ENCODE results near the gene NDFIP2. TPM values are rescaled to one million over a fixed set of nuclear protein-coding genes. Genes with fewer than 3 reads are reported as not detected.

The NDFIP2 gene
- total RNA-seq, 1 experiment from 2014 or later = 48.4 TPM

DNA sequence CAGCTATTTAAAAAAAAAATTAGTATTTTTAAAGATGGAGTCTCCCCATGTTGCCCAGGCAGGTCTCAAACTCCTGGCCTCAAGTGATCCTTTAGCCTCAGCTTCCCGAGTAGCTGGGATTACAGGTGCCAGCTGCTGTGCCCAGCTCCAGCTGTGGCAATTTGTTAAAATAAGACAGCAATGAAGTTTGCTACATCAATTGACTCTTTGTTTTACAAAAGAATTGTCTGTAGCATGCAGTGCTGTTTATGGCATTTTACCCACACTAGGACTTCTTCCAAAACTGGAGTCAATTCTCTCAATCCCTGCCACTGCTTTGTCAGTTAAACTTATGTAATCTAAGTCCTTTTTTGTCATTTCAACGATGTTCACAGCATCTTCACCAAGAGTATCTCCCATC is 49.3 kb downstream of the NDFIP2 start:
- no TSS peak for BruUV-seq (replicated peaks)
- Histone ChIP-seq H3K79me2 (ENCODE audit: low read depth) (peaks cover 12% of the 10 kb centered on the region; the same call in 1 of the 2 replicates), H3K9me3 (ENCODE audit: insufficient read depth, low read depth) (no peaks in the 10 kb centered on the region), H4K20me1 (ENCODE audit: insufficient read depth) (0 out of 2 replicates have a peak, but pooled peaks cover 6% of the 10 kb centered on the region), H3K27ac (no peak overlapping the region), H3K36me3 (ENCODE audit: low read depth) (peaks cover 7% of the 10 kb centered on the region; the same call in 1 of the 2 replicates), H3K4me2 (no peak overlapping the region), H3F3A (ENCODE audit: insufficient read depth, low read depth) (no peaks in the 10 kb centered on the region; the same call in 1 of the 2 replicates), H3K9me2 (ENCODE audit: insufficient read depth) (no peaks in the 10 kb centered on the region), H3K27me3 (ENCODE audit: insufficient read depth, low read depth) (no peaks in the 10 kb centered on the region), H3K4me1 (replicated peaks; ENCODE audit: insufficient read depth) (peaks cover 7% of the 10 kb centered on the region; the same call in 1 of the 2 replicates), H2AFZ (no peak overlapping the region), H3K4me3 (no peak overlapping the region)
- no peak for TF ChIP-seq EZH2 (IDR thresholded peaks at IDR 0.05; ENCODE audit: low read depth)
- no peak for TF ChIP-seq CTCF (conservative IDR thresholded peaks at IDR 0.05)
- intact Hi-C loops (cut with micrococcal nuclease; ENCODE audit: unreplicated experiment) = loop anchor here (5.0 kb wide), 1 partner anchor 43 kb away; no protein-coding TSS in a partner anchor
- ChIA-PET CTCF (no interaction called here), POLR2A (ENCODE audit: unreplicated experiment) (interaction anchor here (0.6 kb wide), 1 partner anchor 70 kb away, joined by 13 read pairs; no protein-coding TSS in a partner anchor)
- no peak for DNase-seq

DNA sequence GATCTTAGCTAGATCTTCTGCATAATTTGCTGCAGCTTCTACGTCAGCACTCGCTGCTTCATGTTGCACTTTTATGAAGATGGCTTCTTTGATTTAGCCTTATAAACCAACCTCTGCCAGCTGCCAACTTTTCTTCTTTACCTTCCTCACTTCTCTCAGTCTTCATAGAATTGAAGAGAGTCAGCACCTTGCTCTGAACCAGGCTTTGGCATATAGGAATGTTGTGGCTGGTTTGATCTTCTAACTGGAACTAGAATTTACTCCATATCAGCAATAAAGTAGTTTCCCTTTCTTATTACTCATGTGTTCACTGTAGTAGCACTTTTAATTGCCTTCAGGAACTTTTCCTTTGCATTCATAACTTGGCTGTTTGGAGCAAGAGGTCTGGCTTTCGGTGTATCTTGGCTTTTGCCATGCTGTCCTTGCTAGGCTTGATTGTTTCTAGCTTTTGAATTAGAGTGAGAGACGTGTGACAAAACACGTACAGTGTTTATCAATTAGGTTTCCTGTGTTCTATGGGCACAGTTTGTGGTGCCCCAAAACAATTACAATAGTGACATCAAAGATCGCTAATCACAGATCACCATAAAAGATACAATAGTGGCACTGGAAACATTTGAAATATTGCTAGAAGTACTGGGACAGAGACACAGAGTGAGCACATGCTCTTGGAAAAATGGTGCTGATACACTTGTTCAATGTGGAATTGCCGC is 50.7 kb downstream of the NDFIP2 start:
- no peaks in the 10 kb centered on the region for H3K9me3 ChIP-seq (ENCODE audit: insufficient read depth, low read depth)
- H3K4me1 ChIP-seq (replicated peaks; ENCODE audit: insufficient read depth) = no peaks in the 10 kb centered on the region
- ChIA-PET CTCF (no interaction called here), POLR2A (ENCODE audit: unreplicated experiment) (no interaction called here)
- no peak overlapping the region for H3K4me2 ChIP-seq
- no peak for TF ChIP-seq CTCF (conservative IDR thresholded peaks at IDR 0.05)
- no peak for TF ChIP-seq EZH2 (IDR thresholded peaks at IDR 0.05; ENCODE audit: low read depth)
- intact Hi-C loops (cut with micrococcal nuclease; ENCODE audit: unreplicated experiment) = loop anchor here (5.0 kb wide), 1 partner anchor 44 kb away; no protein-coding TSS in a partner anchor
- no peaks in the 10 kb centered on the region; the same call in 1 of the 2 replicates for H3F3A ChIP-seq (ENCODE audit: insufficient read depth, low read depth)
- peaks cover 12% of the 10 kb centered on the region; the same call in 1 of the 2 replicates for H3K79me2 ChIP-seq (ENCODE audit: low read depth)
- H3K4me3 ChIP-seq = no peak overlapping the region
- no peaks in the 10 kb centered on the region for H3K9me2 ChIP-seq (ENCODE audit: insufficient read depth)
- DNase-seq = no peak
- H4K20me1 ChIP-seq (ENCODE audit: insufficient read depth) = 0 out of 2 replicates have a peak, but pooled peaks cover 6% of the 10 kb centered on the region
- H3K27me3 ChIP-seq (ENCODE audit: insufficient read depth, low read depth) = no peaks in the 10 kb centered on the region
- no TSS peak for BruUV-seq (replicated peaks)
- no peak overlapping the region for H2AFZ ChIP-seq
- H3K27ac ChIP-seq = no peak overlapping the region
- H3K36me3 ChIP-seq (ENCODE audit: low read depth) = no peaks in the 10 kb centered on the region; the same call in 1 of the 2 replicates

- POLR2A ChIA-PET (ENCODE audit: unreplicated experiment) = interaction anchor here (0.7 kb wide), 1 partner anchor 9 kb away, joined by 4 read pairs; no protein-coding TSS in a partner anchor
- no peak overlapping the region for H2AFZ ChIP-seq
Observed at GRCh38 chr13:79532576-79532975, 51.6 kb downstream of the NDFIP2 start.

More at GRCh38 chr13:79532576-79532975, 51.6 kb downstream of the NDFIP2 start:
- TF ChIP-seq CTCF (conservative IDR thresholded peaks at IDR 0.05) = no peak
- no peak for TF ChIP-seq EZH2 (IDR thresholded peaks at IDR 0.05; ENCODE audit: low read depth)
- H3K4me1 ChIP-seq (replicated peaks; ENCODE audit: insufficient read depth) = no peaks in the 10 kb centered on the region
- no peak overlapping the region for H3K27ac ChIP-seq
- no peak overlapping the region for H3K4me3 ChIP-seq
- peaks cover 12% of the 10 kb centered on the region; the same call in 1 of the 2 replicates for H3K79me2 ChIP-seq (ENCODE audit: low read depth)
- H3K36me3 ChIP-seq (ENCODE audit: low read depth) = peaks cover under 1% of the 10 kb centered on the region
- no peaks in the 10 kb centered on the region; the same call in 1 of the 2 replicates for H3F3A ChIP-seq (ENCODE audit: insufficient read depth, low read depth)
- no peak overlapping the region for H3K4me2 ChIP-seq
- CTCF ChIA-PET = interaction anchor here (0.5 kb wide), 1 partner anchor 1391 kb away, joined by 3 read pairs; no protein-coding TSS in a partner anchor
- DNase-seq = no peak
- H3K9me3 ChIP-seq (ENCODE audit: insufficient read depth, low read depth) = no peaks in the 10 kb centered on the region
- no peaks in the 10 kb centered on the region for H3K9me2 ChIP-seq (ENCODE audit: insufficient read depth)
- H3K27me3 ChIP-seq (ENCODE audit: insufficient read depth, low read depth) = no peaks in the 10 kb centered on the region
- intact Hi-C loops (cut with micrococcal nuclease; ENCODE audit: unreplicated experiment) = loop anchor here (5.0 kb wide), 1 partner anchor 45 kb away; no protein-coding TSS in a partner anchor
- H4K20me1 ChIP-seq (ENCODE audit: insufficient read depth) = 0 out of 2 replicates have a peak, but pooled peaks cover 6% of the 10 kb centered on the region
- BruUV-seq (replicated peaks) = no TSS peak
